Thymus (tissue), 11 donors: Measurements from ENCODE around the gene RASGEF1B. TPM values are rescaled to one million over a fixed set of nuclear protein-coding genes. Genes with fewer than 3 reads are reported as not detected.

ENCODE experiments used
- DNase-seq, 9 donors: peaks; one replicate each; pipeline ENCODE4 v3.0.0-alpha.2; 2013; ENCODE audit warnings: low spot score in 9 of 9, low read depth in 6 of 9, missing footprints in 1 of 9
- H3K27ac ChIP-seq, 2 donors: one replicate each; pipeline ENCODE4 v1.5.1; 2013; ENCODE audit warnings: control low read depth in 1 of 2, low read depth in 1 of 2, low read length in 1 of 2, mild to moderate bottlenecking in 1 of 2, moderate library complexity in 1 of 2
- H3K27me3 ChIP-seq, 2 donors: one replicate each; pipeline ENCODE4 v1.5.1; 2013; ENCODE audit warnings: low read length in 1 of 2; ENCODE audit not compliant: control insufficient read depth in 2 of 2, insufficient read depth in 1 of 2
- H3K36me3 ChIP-seq, 2 donors: one replicate each; pipeline ENCODE4 v1.5.1; 2013; ENCODE audit warnings: low read length in 1 of 2, mild to moderate bottlenecking in 1 of 2, moderate library complexity in 1 of 2; ENCODE audit not compliant: control insufficient read depth in 2 of 2, insufficient read depth in 2 of 2
- H3K4me1 ChIP-seq, 2 donors: one replicate each; pipeline ENCODE4 v1.5.1; 2013; ENCODE audit warnings: low read length in 2 of 2; ENCODE audit not compliant: control insufficient read depth in 2 of 2, insufficient read depth in 2 of 2
- H3K4me3 ChIP-seq, 2 donors: one replicate each; pipeline ENCODE4 v1.5.1; 2013; ENCODE audit warnings: low read length in 2 of 2, control low read depth in 1 of 2, mild to moderate bottlenecking in 1 of 2
- H3K9me3 ChIP-seq, 2 donors: one replicate each; pipeline ENCODE4 v1.5.1; 2013; ENCODE audit warnings: low read length in 1 of 2, mild to moderate bottlenecking in 1 of 2; ENCODE audit not compliant: control insufficient read depth in 2 of 2, insufficient read depth in 1 of 2
- WGBS: extraction: QIAGEN DNeasy Blood & Tissue Kit; methylation state at CpG from one replicate; pipeline ENCODE4 v1.1.7; 2013; 5-methylcytosine and 5-hydroxymethylcytosine counted together
- polyA plus RNA-seq: library from polyadenylated mRNA; stranded (reverse); fragments of 200-250 nt; gene quantifications from one replicate; pipeline ENCODE4 v1.2.3, GENCODE V29; 2013
- total RNA-seq: library from RNA; stranded (reverse); fragments of 120-200 nt; gene quantifications from one replicate; pipeline ENCODE4 v1.2.4, GENCODE V29; 2013
- donor health status: healthy.

The RASGEF1B gene
- total and polyA plus RNA-seq, 2 donors, result 18.3 to 19.9 TPM

- peak; percentile 29 to 87 (median 66) for DNase-seq
- Histone ChIP-seq H3K36me3 (no peaks in the 10 kb centered on the region), H3K4me1 (no peaks in the 10 kb centered on the region), H3K9me3 (no peaks in the 10 kb centered on the region), H3K27ac (no peak overlapping the region), H3K27me3 (no peaks in the 10 kb centered on the region), H3K4me3 (no peak overlapping the region)
- 15% methylated on average over 4 of the region's 4 CpGs for WGBS
Measured at GRCh38 chr4:81405900-81406401, 65.8 kb downstream of the RASGEF1B start.

- no peak overlapping the region for H3K27ac ChIP-seq
- no peaks in the 10 kb centered on the region for H3K9me3 ChIP-seq
- no peak overlapping the region for H3K4me3 ChIP-seq
- no peaks in the 10 kb centered on the region for H3K4me1 ChIP-seq
- H3K27me3 ChIP-seq, result no peaks in the 10 kb centered on the region
- DNase-seq, result no peak
- H3K36me3 ChIP-seq, result no peaks in the 10 kb centered on the region
- WGBS, result 84% methylated on average over 6 of the region's 6 CpGs
Measured at GRCh38 chr4:81404741-81405140, 67.0 kb downstream of the RASGEF1B start.

DNA sequence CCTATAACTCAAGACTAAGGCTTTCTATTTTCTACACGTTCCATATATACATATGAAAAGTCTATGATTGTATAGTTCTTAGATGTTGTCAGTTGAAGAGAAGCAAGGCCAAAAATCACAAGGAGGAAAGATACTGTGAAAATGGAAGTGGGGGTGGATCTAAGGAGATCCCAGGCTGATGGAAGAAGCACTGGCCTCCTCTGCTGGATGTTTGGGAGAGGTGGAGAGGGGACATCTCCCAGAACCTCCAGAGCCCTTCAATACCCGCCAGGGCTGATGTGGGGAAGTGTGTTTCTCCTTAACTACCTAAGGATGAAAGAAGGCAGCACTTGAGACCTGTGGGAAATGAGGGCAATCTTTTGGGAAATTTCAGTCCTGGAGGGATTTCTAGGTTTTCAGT lies 67.4 kb downstream of the RASGEF1B start:
- Histone ChIP-seq H3K4me1 (no peaks in the 10 kb centered on the region), H3K4me3 (no peak overlapping the region), H3K27ac (no peak overlapping the region), H3K36me3 (no peaks in the 10 kb centered on the region), H3K9me3 (no peaks in the 10 kb centered on the region), H3K27me3 (no peaks in the 10 kb centered on the region)
- WGBS, result 98% methylated on average over 2 of the region's 2 CpGs
- DNase-seq, result no peak

GRCh38 chr4:81399306-81400086 lies 72.2 kb downstream of the RASGEF1B start:
- Histone ChIP-seq H3K9me3 (no peaks in the 10 kb centered on the region), H3K4me3 (no peak overlapping the region), H3K36me3 (no peaks in the 10 kb centered on the region), H3K27me3 (no peaks in the 10 kb centered on the region), H3K4me1 (no peaks in the 10 kb centered on the region), H3K27ac (no peak overlapping the region)
- no peak for DNase-seq
- 87% methylated on average over 7 of the region's 7 CpGs for WGBS

DNA sequence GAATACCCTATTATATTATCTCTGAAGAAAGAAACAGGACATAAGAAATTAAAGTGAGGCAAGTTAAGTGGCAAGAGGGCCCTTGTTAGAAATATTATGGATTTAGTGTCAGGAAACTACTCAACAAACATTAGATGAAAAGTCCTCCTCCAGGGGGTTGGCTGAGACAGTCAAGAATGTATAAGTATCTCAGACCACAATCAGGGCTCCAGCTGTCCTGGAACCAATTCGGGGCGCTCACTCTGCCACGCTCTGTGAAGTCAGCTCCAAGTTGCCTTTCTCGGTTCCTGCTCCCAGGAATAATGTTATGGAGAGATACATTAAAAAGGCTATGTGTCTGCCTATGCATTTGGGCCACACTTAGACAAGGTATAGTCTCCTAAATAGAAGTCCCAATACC lies 73.3 kb downstream of the RASGEF1B start:
- no peak overlapping the region for H3K4me3 ChIP-seq
- H3K27ac ChIP-seq, result no peak overlapping the region
- no peak for DNase-seq
- no peaks in the 10 kb centered on the region for H3K36me3 ChIP-seq
- no peaks in the 10 kb centered on the region for H3K4me1 ChIP-seq
- whole genome bisulfite sequencing, result 97% methylated on average over 4 of the region's 4 CpGs
- H3K9me3 ChIP-seq, result no peaks in the 10 kb centered on the region
- no peaks in the 10 kb centered on the region for H3K27me3 ChIP-seq

DNA sequence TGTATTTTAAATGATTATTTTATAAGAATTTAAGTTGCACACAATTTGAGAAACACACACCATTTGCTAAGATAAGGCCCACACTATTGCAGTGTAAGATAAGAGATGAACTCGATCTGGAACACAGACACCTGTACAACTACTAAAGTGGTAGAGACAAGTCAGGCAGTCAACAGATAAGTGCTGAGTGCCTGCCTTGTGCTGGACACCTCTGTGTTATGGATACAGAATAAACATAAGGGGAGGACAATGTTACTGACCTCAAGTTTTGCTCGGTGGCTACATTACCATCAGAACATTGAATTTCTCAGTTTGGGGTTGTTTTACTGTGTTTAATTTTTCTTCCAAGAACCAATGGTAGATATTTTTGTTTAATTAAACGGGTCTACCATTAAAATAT lies 74.1 kb downstream of the RASGEF1B start:
- H3K9me3 ChIP-seq, result no peaks in the 10 kb centered on the region
- WGBS, result 93% methylated on average over 3 of the region's 3 CpGs

GRCh38 chr4:81395239-81395638 lies 76.5 kb downstream of the RASGEF1B start:
- no peaks in the 10 kb centered on the region for H3K27me3 ChIP-seq
- H3K27ac ChIP-seq, result no peak overlapping the region
- WGBS, result 91% methylated on average over 3 of the region's 3 CpGs

More for the DNA sequence above, 74.1 kb downstream of the RASGEF1B start:
- Histone ChIP-seq H3K4me3 (no peak overlapping the region), H3K4me1 (no peaks in the 10 kb centered on the region), H3K27me3 (no peaks in the 10 kb centered on the region), H3K27ac (no peak overlapping the region), H3K36me3 (no peaks in the 10 kb centered on the region)
- no peak for DNase-seq

DNA sequence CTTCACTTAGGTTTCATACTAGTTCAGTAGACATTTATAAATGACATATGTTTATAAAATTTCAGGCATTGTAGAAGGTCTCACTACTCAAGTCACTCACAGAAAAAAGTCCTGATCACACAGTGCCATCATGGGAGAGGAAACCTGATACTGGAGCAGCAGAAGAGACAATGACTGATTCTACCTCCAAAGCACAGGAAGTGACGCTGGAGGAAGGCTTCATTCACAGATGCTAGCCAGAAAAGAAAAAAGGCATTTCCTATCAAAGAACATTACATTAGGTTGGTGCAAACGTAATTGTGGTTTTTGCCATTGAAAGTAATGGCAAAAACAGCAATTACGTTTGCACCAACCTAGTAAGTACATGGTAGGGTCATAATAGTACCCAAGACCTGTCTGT lies 79.5 kb downstream of the RASGEF1B start:
- Histone ChIP-seq H3K36me3 (no peaks in the 10 kb centered on the region), H3K27ac (no peak overlapping the region), H3K9me3 (no peaks in the 10 kb centered on the region), H3K4me1 (no peaks in the 10 kb centered on the region), H3K4me3 (no peak overlapping the region), H3K27me3 (no peaks in the 10 kb centered on the region)
- DNase-seq, result no peak
- WGBS, result 50% methylated on average over 3 of the region's 3 CpGs

More at GRCh38 chr4:81395239-81395638, 76.5 kb downstream of the RASGEF1B start:
- Histone ChIP-seq H3K4me3 (no peak overlapping the region), H3K4me1 (no peaks in the 10 kb centered on the region), H3K9me3 (no peaks in the 10 kb centered on the region), H3K36me3 (no peaks in the 10 kb centered on the region)
- no peak for DNase-seq

GRCh38 chr4:81389720-81390119 lies 82.0 kb downstream of the RASGEF1B start:
- Histone ChIP-seq H3K4me3 (no peak overlapping the region), H3K36me3 (no peaks in the 10 kb centered on the region), H3K9me3 (no peaks in the 10 kb centered on the region), H3K4me1 (no peaks in the 10 kb centered on the region), H3K27me3 (no peaks in the 10 kb centered on the region), H3K27ac (no peak overlapping the region)
- 94% methylated on average over 2 of the region's 2 CpGs for WGBS
- no peak for DNase-seq
